Retinal pigment epithelial cell (primary cell): ENCODE measurements around the gene TSPAN2.

ENCODE experiments used
- DNase-seq: peaks from one replicate; pipeline ENCODE4 v3.0.0-alpha.2; 2010; ENCODE audit warnings: low read depth
- H3K4me3 ChIP-seq: 2 replicates; pipeline ENCODE4 v1.5.1; 2011; ENCODE audit warnings: mild to moderate bottlenecking, low read length, control low read depth, moderate library complexity
- TF ChIP-seq, protein P1 (sequence below): conservative IDR thresholded peaks from 2 replicates; pipeline ENCODE4 v1.5.1; 2011; ENCODE audit warnings: low read depth, low read length, control low read depth, inconsistent platforms

Gene TSPAN2

DNA sequence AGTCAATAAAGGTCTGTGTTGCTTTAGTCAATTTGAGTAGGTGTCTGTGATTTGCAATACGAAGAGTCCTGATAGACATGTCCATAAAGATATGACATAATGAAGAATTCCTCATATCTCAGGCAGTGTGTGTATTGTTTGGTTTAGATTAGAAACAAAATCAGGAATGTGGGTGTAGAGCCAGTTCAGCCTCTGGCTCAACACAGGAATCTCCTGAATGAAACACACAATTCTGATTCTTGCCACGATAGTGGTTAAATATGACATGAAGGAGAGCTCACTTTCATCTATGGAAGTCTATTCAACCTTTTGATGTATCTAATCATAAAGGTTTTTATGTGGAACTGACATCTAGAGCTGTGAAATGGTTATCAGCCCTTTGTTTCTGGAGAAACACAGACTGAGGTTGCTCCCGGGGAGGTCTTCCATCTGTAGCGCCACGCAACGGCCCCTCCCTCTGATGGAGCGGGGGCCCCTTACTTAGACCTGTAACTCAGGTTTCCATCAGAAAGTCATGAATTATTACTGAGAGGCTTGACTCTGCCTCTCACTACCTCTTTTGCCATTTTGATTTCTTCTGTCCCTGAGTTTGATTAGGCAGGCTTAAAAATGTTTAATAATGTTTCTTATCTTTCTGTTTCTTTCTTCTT lies 19.5 kb downstream of the TSPAN2 start:
- H3K4me3 ChIP-seq = no peak overlapping the region
- no peak for DNase-seq
- TF ChIP-seq, protein P1, sequence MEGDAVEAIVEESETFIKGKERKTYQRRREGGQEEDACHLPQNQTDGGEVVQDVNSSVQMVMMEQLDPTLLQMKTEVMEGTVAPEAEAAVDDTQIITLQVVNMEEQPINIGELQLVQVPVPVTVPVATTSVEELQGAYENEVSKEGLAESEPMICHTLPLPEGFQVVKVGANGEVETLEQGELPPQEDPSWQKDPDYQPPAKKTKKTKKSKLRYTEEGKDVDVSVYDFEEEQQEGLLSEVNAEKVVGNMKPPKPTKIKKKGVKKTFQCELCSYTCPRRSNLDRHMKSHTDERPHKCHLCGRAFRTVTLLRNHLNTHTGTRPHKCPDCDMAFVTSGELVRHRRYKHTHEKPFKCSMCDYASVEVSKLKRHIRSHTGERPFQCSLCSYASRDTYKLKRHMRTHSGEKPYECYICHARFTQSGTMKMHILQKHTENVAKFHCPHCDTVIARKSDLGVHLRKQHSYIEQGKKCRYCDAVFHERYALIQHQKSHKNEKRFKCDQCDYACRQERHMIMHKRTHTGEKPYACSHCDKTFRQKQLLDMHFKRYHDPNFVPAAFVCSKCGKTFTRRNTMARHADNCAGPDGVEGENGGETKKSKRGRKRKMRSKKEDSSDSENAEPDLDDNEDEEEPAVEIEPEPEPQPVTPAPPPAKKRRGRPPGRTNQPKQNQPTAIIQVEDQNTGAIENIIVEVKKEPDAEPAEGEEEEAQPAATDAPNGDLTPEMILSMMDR = no peak

DNA sequence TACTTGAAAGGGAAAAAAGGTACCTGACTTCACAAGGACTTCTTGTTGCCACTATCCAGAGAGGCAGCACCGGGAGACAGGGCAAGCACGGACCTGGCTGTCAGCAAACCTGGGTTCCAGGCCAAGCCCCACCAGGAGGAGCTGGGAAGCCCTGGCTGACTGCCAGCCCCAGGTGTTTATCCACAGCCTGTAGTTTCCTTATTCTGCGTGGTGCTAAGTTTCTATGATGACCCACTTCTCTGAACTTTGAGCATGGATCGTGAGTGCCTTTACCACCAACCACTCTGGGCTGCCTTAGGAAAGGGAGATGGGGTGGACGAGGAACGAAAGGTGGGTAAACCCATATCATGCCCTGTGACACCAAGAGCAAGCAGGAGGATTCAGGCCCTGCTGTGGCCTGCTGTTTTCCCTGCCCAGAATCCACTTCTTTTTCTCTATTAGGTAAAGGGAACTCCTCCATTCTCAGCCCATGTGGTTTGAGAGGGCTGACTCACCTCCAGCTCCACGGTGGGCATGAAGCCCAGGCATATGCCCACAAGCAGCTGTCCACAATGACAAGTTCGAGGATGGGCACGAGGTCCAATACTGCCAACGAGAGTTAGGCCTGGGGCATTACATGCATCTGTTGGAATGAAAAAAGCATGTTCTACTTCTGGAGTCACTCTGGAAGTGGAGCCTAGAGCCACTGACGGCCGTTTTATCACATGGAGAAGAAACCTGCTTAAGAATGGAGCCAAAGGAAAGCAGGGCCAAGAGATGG lies 20.3 kb downstream of the TSPAN2 start:
- TF ChIP-seq, protein P1 = no peak
- no peak for DNase-seq
- H3K4me3 ChIP-seq = no peak overlapping the region

DNA sequence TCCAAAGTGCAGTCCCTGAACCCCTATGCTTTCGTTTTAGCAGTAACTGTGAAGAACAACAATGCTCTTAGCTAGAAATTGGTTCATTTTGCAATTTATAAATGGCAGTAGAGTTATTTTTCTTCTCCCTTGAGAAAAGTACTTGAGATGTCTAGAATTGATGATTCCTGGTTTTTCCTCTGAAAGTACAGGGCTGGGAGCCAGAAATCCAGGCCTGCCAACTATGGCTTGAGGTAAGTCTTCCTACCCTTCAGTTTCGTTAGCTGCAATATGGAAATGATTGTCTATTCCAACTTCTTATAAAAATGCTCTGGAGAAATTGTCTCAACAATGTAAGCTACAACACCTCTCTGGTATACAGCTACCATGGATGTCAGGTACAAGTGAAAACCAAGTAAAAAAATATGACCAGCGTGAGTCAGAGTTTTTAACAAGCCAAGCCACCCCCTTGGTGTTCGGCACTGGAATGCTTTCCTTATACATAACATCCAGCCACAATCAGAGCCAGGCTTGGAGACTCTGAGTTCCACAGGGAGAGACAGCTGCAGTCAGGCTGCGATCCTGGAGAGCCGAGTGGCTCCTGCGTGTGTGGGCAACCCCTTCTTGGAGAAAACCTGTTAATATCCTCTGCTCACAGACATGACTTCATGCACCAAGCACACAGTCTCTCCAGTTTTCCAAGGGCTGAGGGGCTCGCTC lies 22.0 kb downstream of the TSPAN2 start:
- no peak for DNase-seq
- no peak overlapping the region for H3K4me3 ChIP-seq
- TF ChIP-seq, protein P1 = no peak

DNA sequence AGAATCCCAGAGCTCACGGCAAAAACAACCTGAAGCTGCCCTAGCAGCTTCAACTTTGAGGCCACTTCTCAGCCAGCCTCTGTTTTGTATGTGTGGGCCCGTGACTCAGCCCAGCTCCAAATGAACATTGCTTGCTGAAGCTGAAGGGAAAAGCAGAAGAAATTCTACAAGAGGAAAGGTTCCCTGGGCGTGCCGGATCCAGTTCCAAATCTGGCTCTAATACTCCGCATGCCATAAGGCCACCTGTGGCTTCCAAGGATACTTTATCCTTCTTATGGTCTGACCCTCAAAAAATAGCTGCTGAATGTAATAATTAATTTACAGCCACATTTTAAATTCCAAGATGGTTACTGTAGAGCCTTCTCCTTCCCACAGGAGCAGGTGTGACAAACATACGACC lies 24.3 kb downstream of the TSPAN2 start:
- DNase-seq = no peak
- TF ChIP-seq, protein P1 = no peak
- H3K4me3 ChIP-seq = no peak overlapping the region

DNA sequence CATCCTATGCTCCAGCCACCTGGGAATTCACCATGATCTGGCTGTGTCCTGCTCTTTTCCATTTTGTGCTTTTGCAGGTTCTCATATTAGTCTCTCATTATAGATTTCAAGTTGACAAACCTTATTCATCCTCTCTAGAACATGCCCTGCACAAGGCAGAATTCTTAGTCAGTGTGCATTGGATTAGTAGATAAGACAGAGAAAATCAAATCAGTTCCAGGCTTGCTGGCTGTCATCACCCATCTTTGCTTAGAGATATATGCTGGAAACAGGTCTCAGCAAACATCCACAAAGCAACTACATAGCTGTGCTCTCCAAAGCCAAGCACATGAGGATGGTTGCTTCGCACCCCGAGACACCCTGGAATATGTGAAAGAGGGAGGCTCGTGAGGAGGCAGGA lies 24.8 kb downstream of the TSPAN2 start:
- no peak for DNase-seq
- TF ChIP-seq, protein P1 = no peak
- no peak overlapping the region for H3K4me3 ChIP-seq

DNA sequence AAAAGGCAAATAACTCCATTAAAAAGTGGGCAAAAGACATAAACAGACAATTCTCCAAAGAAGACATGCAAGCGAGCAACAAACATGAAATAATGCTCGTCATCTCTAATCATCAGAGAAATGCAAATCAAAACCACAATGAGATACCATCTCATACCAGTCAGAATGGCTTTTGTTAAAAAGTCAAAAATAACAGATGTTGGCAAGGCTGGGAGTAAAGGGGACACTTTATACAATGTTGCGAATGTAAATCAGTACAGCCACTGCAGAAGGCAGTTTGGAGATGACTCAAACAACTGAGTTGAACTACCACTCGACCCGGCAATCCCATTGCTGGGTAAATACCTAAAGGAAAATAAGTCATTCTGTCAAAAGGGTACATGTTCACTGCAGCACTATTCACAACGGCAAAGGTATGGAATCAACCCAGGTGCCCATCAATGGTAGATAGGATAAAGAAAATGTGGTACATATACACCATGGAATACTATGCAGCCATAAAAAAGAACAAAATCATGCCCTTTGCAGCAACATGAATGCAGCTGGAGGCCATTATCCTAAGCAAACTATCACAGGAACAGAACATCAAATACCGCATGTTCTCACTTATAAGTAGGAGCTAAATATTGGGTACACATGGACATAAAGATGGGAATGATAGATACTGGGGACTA lies 25.9 kb downstream of the TSPAN2 start:
- TF ChIP-seq, protein P1 = no peak
- no peak overlapping the region for H3K4me3 ChIP-seq

More for the DNA sequence above, 25.9 kb downstream of the TSPAN2 start:
- no peak for DNase-seq
